Effector CD4-positive, alpha-beta T cell (primary cell): ENCODE results near the gene ILKAP.

Experiments used
- DNase-seq: peaks from one replicate; pipeline ENCODE4 v3.0.0-alpha.2; 2020

ILKAP gene

DNA sequence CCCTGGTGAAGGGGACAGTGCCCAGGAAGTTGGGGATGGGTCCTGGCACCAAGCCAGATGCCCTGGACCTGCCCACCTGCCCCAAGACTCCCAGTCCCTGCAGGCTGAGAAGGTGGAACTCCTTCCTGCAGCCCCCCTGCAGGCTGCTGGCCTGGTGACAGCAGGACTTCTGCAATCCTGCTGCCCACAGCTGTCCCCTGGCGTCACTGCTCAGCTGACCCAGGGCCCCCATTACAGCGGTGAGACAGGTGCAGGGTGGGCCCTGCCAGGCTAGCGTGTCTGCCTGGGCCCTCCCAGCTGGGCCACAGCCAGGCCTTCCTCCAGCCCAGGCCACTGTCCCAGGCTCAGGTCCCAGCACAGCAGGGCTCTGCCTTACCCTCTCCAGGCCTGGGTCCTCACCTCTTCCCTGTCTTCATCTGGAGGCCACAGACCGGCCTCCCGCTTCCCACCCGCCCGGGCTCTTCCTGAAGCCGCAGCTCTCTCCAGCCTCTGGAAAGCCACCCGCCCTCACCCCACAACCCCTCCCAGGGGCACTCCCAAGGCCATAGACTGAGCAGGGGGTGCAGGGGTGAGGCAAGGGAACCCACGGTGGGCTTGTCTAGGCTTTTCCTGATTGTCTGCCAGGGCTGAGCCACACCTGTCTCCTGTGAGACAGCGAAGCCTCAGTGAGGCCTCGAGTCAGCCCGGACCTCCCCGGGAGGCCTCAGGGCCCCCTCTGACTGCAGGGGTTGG, 53.5 kb downstream of the ILKAP start:
- DNase-seq: no peak

- DNase-seq: no peak
Measured at GRCh38 chr2:238148981-238149380, 54.5 kb downstream of the ILKAP start.

- no peak for DNase-seq
Measured at GRCh38 chr2:238146884-238147544, 56.5 kb downstream of the ILKAP start.

DNA sequence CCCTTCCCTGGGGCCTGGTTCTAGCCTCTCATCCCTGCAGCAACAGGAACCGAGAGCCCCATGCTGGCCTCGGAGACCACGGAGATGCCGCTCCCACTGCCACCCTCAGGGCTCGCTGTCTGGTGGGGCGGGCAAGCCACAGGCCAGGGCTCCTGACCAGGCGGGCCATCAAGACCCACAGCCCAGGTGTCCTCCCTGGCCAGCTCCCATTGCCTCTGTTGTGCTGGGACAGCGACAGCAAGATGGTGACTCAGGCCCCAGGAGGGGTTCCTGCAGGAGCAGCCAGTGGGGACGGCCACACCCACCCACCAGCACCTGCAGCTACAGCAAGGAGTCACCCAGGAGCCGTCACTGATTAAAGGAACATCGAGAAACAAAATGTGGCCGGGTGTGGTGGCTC, 57.6 kb downstream of the ILKAP start:
- DNase-seq: no peak

DNA sequence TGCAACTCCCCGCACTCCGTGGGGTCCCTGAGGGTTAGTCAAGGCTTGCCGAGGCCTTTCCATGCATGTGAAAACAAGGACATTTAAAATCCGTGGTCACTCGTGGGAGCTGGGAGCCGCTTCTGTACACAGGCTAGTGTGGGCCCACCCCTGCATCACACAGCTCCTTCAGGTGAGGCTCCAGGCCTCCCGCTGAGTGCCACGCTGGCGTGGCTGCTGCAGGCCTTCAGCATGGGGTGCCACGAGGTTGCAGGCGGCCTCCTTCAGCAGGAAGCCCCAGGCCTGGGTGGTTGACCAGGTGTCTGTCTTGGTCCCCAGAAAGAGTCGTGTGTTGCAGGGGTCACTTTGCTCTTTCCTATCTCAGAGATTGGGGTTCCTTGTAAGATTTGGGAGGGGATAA, 58.4 kb downstream of the ILKAP start:
- no peak for DNase-seq

DNA sequence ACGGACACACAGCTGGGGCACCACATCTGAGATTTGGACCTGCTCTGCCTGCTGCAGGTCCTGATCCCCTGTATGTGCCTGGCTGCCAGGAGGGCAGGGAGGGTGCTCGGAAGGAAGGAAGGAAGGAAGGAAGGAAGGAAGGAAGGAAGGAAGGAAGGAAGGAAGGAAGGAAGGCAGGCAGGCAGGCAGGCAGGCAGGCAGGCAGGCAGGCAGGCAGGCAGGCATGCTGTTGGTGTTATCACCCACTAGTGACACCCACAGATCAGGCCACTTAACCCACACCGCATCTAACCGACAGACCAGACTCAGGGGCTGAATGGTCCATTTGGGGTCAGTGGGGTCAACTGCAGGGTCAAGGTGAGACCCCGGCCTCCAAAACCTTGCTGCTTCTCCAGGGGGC, 59.2 kb downstream of the ILKAP start:
- DNase-seq: no peak

- DNase-seq: no peak
Measured at GRCh38 chr2:238143239-238143951, 60.1 kb downstream of the ILKAP start.

- no peak for DNase-seq
Measured at GRCh38 chr2:238142382-238143205, 60.9 kb downstream of the ILKAP start.

DNA sequence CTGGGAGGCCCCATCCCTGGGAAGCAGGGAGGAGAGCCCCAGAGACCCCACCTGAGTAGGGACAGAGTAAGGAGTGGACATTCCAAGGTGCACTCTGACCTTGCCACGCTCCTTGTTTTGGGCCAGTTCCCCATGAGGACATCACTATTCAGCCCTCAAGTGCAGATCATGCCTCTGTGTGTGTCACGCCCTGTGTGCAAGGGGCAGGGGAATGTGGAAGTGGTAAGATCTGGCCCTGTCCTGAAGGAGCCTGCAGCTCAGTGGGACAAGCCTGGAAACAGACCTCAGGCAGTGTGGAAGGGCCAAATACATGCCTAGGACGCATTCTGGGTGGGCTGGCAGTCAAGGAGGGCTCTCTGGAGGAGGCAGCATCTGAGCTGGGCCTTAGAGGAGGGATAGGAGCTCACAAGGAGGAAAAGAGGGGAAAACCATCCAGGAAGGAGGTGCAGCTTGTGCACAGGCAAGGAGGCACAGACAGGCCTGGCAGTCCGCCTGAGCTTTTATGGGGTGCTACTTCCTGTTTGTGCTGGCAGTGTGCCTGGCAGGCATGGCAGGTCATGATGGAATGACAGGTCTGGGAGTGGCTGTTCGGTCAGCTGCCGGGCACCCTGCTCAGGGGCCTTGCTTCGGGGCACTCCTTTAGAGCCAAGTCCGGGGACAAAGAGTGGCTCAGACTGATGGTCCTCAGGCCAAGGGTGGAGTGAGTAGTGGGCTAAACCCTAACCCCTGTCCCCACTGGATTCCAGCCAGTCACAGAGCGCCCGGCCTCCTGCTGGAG, 61.8 kb downstream of the ILKAP start:
- DNase-seq: no peak

- DNase-seq: no peak
Measured at GRCh38 chr2:238140721-238141540, 62.6 kb downstream of the ILKAP start.

DNA sequence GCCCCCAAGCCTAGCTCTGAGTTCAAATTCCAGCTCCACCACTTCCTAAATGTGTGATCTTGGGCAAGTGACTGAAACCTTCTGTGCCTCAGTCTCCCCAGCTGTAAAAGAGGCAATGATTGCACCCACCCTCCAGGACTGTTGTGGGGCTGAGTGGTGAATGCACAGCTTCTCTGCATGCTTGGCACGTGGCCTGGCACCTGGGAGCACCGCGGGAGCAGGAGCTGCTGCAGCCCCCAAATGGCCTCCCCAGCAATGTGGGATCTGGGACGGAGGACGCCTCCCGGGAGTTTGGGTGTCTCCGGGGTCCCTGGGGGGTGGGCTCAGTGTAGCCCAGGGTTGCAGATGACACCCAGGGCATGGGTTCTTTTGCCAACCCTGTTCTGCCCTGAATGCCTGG, 63.5 kb downstream of the ILKAP start:
- no peak for DNase-seq

DNA sequence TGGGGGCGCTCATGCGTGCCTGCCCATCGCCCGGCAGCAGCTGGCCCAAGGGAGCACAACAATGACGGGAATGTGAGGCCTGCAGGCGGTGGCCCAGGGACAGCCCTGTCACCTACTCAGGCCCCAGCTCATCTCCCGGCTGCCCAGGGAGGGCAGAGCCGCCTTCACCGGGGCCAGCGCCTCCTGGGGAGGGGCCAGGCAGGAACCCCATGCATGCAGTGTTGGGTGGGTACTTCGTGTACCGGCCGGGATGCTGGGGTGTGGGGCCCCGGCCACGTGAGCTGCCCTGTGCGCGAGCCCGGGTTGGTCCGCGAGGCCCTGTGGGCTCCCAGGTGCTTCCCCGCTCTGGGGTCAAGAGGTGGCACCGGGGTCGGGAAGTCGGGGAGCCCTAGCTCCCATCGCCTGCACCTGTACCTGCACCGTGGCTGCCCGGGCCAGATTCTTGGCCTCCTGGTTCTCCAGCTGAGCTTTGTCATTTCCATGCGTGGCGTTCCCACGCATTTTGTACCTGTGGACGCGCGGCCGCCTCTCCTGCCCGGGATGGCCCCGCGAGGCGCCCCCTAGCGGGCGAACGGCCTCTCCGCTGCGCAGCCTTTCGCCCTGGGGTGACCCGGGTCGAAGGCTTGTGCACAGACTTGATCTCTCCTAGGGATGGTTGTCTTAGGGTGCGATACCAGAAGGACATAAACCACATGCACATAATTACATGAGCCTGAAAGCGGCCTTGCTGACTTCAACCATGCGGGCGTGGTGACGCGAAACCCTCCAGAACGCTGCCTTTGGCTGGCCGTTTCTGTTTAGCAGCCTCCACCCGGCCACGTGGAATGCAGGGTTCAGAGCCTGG, 64.1 kb downstream of the ILKAP start:
- no peak for DNase-seq

DNA sequence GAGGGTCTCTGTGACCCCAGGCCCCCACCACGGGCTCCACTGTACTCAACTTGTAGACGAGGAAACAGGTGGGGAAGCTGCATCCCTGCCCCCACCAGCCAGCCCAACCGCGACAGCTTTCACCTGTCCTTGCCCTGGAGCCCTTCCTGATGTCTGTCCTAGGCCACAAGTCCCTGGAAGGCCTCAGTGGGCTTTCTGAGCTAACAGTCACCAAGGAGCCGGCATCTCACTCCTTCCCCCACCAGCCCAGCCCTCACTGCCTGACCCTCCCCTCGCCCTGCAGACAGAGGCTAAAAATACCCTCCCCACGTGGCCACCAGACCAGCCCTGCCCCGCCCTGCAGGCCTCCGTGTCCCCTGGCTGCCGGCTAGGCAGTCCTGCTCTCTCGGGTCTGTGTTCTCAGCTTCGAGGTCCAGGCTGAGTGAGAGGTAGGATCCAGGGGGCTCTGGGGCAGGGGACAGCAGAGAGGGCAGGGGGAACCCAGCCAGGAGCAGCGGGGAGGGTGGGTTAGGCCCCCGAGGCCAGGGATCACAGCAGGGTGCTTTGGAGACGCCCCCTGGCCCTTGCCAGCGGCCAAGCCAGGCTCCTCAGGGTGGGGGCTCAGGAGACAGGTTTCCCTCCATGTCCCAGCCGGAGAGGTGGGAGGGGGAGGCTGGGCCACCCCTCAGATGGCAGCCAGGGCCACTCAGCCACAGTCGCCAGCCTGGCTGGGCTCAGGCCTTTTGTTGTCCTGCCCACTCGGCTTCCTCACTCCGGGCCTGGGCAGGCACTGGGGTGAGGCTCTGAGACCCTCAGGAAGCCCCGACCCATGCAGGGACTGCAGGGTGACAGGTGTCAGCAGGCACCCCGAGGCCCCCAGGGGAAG, 64.9 kb downstream of the ILKAP start, which contains the start of gene KLHL30:
KLHL30 (plus strand) TSS at position 338 of the 865 bp plus-strand sequence. CDS start 2,087 bp downstream, outside the sequence.
- no peak for DNase-seq

DNA sequence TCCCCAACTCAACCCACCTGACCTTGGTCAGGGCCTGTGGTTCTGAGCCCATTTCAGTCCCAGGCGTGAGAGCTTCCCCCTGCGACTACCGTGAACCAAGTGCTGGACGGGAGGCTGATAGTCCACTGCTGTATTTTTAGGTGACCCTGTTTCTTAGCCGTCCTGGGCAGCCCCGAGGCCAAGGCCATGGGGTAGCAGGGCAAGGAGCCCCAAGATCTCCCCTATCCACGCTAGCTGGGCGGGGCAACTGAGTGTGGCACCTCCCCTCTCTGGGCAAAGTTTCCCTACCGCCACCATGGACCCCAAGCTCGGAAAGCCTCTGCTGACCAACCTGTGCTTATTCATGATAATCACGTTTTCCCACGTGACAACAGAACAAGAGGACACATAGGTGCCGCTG, 65.6 kb downstream of the ILKAP start:
- no peak for DNase-seq

DNA sequence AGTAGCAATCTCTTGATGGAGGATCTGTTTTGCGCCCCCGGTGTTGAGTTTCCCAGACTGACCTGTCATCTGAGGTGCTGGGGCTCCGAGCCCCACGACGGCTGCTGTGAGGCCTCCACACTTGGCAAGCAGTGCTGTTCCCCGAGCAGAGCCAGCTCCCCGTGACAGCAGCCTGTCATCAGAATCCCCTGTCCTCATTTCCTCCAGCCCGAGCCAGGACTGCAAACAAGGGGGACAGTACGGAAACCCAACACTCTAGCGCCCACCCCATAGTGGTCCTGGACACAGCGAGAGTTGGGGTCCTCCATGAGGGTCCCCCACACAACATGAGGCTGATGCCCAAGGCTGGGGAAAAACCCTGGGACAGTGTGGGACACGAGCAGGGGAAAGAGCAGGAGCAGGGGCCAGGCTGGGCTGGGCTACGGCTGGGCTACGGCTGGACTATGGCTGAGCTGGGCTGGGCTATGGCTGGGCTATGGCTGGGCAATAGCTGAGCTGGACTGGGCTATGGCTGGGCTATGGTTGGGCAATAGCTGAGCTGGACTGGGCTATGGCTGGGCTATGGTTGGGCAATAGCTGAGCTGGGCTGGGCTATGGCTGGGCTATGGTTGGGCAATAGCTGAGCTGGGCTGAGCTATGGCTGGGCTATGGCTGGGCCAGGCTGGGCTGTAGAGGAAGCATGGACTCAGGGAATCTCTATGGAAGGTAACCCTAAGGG, 66.5 kb downstream of the ILKAP start:
- DNase-seq: no peak

DNA sequence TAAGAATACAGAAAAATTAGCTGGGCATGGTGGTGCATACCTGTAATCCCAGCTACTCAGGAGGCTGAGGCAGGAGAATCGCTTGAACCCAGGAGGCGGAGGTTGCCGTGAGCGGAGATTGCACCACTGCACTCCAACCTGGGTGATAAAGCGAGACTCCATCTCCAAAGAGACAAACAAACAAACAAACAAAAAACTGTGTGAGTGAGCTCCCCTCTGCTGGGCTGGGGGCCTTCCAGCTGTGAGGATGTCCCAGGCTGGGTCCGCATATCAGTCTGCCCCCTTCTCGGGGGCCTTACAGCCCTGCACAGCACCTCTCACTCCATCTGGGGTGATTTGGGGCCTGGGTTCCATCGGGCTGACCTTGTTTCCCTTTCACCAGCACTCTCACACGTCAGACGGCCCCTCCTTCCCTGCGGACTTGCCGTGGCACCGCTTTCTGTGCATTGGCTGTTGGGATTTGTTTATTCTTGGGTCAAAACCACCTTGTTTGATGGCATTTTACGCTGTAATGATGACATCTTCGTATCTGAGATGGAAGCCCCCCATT, 67.8 kb downstream of the ILKAP start:
- no peak for DNase-seq

DNA sequence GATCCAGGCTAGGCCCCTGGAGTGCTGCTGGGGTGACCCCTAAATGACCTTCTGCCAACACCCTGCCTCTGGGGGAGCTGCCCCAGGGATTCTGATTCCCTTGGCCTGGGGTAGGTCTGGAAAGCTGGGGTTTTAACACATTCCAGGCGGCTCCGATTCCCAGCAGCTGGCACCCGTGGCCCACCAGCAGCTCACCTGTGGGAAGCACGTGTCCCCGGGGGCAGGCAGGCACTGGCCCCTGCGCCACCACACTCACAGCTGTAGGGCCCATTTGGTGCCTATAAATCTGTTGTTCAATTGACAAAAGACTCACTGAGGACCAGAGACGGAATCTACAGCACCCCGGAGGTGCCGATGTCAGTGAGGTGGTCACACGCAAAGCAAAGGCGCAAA, 69.1 kb downstream of the ILKAP start:
- no peak for DNase-seq
